ENCODE data around the gene SLC6A4. TPM values are rescaled to one million over a fixed set of nuclear protein-coding genes. Genes with fewer than 3 reads are reported as not detected.

SLC6A4 gene
- total RNA-seq, 2 donors from 2014 or later, result 0.33 to 2.1 TPM

DNA sequence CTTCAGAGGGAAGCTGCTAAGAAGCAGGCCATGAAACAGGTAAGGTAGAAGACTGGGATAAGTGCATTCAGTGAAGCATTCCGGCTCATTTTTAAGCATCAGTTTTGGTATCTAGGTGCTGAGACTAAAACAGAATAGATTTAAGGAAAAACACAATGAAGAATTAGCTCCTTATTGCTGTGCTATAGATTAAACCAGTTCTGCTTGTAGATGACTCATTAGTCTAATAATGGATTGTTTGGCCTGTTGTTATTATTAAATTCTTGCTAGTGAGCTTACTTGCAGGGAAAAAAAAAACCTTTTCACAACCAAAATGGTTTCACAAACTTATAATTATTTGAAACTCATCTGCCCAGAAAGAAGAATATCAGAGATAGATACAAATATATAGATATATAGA is 62.9 kb downstream of the SLC6A4 start:
- DNase-seq (no peak), ATAC-seq (no peak)
- no peaks in the 10 kb centered on the region for H3K36me3 ChIP-seq (replicated peaks in 1 of 2; ENCODE audit: insufficient read depth in 1 of 2, low read depth in 2 of 2)
- no peak overlapping the region for H3K27ac ChIP-seq
- intact Hi-C loops (cut with DNase I), result no loop called here
- no peaks in the 10 kb centered on the region for H3K9me3 ChIP-seq
- no peaks in the 10 kb centered on the region for H3K4me1 ChIP-seq
- no peaks in the 10 kb centered on the region for H3K27me3 ChIP-seq
- TF ChIP-seq, protein P1, sequence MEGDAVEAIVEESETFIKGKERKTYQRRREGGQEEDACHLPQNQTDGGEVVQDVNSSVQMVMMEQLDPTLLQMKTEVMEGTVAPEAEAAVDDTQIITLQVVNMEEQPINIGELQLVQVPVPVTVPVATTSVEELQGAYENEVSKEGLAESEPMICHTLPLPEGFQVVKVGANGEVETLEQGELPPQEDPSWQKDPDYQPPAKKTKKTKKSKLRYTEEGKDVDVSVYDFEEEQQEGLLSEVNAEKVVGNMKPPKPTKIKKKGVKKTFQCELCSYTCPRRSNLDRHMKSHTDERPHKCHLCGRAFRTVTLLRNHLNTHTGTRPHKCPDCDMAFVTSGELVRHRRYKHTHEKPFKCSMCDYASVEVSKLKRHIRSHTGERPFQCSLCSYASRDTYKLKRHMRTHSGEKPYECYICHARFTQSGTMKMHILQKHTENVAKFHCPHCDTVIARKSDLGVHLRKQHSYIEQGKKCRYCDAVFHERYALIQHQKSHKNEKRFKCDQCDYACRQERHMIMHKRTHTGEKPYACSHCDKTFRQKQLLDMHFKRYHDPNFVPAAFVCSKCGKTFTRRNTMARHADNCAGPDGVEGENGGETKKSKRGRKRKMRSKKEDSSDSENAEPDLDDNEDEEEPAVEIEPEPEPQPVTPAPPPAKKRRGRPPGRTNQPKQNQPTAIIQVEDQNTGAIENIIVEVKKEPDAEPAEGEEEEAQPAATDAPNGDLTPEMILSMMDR (IDR thresholded peaks at IDR 0.05), result no peak
- TF ChIP-seq POLR2A (IDR thresholded peaks at IDR 0.05), result no peak
- H3K4me3 ChIP-seq, result no peak overlapping the region
- 95 to 97% methylated on average over 1 of the region's 1 CpG for WGBS, 2 donors

DNA sequence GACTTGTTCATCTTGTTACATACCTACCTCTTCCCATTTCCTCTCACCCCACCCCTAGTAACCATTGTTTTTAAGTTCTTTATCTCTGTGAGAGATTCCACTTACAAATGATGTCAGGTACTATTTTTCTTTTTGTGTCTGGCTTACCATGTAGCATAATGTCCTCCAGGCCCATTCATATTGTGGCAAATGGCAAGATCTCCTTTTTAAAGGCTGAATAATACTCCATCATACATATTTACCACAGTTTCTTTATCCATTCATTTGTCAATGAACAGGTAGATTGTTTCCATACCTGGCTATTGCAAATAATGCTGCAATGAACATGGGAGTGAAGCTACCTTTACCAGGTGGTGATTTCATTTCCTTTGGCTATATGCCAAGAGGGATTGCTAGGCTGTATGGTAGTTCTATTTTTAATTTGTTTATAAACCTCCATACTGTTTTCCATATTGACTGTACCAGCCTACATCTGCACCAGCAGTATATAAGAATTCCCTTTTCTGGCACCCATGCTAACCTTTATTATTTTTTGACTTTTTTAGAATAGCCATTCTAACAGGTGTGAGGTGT is 65.0 kb downstream of the SLC6A4 start:
- no peaks in the 10 kb centered on the region for H3K27me3 ChIP-seq
- H3K4me1 ChIP-seq, result no peaks in the 10 kb centered on the region
- no peak for DNase-seq
- no peak overlapping the region for H3K4me3 ChIP-seq
- no peak for TF ChIP-seq POLR2A (IDR thresholded peaks at IDR 0.05)
- TF ChIP-seq, protein P1 (IDR thresholded peaks at IDR 0.05), result no peak
- no peaks in the 10 kb centered on the region for H3K36me3 ChIP-seq (replicated peaks in 1 of 2; ENCODE audit: insufficient read depth in 1 of 2, low read depth in 2 of 2)
- intact Hi-C loops (cut with DNase I), result no loop called here
- H3K27ac ChIP-seq, result no peak overlapping the region
- no peak for ATAC-seq
- no peaks in the 10 kb centered on the region for H3K9me3 ChIP-seq

DNA sequence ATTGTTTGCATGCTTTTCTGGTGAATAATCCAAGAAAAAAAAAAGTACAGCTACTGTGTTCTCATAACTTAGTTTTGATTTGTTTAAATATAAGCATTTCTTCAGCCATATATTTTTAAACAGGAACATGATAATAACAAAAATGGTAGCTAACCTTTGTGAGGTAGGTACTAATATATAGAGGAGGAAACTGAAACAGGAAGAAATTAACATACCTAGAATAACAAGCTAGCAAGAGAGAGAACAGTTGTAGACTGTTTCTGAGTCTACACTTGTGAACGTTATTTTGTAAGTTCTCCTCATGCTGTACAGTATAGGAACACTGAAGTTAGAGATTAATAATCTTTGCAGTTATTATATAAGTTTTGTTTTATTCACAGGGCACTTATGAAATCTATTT is 69.5 kb downstream of the SLC6A4 start:
- no peak overlapping the region for H3K4me3 ChIP-seq
- H3K36me3 ChIP-seq (replicated peaks in 1 of 2; ENCODE audit: insufficient read depth in 1 of 2, low read depth in 2 of 2), result no peaks in the 10 kb centered on the region
- H3K4me1 ChIP-seq, result no peaks in the 10 kb centered on the region
- WGBS, 2 donors, result 80 to 83% methylated on average over 1 of the region's 1 CpG
- TF ChIP-seq POLR2A (IDR thresholded peaks at IDR 0.05), result no peak
- TF ChIP-seq, protein P1 (IDR thresholded peaks at IDR 0.05), result no peak
- ATAC-seq, result no peak
- intact Hi-C loops (cut with DNase I), result no loop called here
- no peak for DNase-seq
- H3K27me3 ChIP-seq, result no peaks in the 10 kb centered on the region
- no peak overlapping the region for H3K27ac ChIP-seq
- H3K9me3 ChIP-seq, result no peaks in the 10 kb centered on the region

DNA sequence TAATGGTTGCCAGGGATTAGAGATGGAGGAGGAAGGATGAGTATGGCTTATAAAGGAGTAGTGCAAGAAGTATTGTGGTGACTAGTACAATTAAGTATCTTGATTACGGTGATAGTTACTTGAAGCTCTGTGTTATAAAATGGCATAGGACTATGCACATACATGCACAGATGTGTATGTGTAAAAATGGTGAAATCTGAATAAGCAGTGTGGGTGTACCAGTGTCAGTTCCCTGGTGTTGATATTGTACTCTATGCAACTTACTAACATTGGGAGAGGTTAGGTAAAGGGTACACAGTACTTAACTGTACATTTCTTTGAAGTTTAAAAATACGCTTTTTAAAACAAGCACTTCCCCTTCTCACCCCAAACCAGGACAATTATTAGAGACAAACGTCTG is 70.3 kb downstream of the SLC6A4 start:
- ATAC-seq (no peak), DNase-seq (no peak)
- H3K36me3 ChIP-seq (replicated peaks in 1 of 2; ENCODE audit: insufficient read depth in 1 of 2, low read depth in 2 of 2), result no peaks in the 10 kb centered on the region
- no peak overlapping the region for H3K4me3 ChIP-seq
- H3K9me3 ChIP-seq, result no peaks in the 10 kb centered on the region
- H3K27ac ChIP-seq, result no peak overlapping the region
- intact Hi-C loops (cut with DNase I), result no loop called here
- no peaks in the 10 kb centered on the region for H3K27me3 ChIP-seq
- 83 to 87% methylated on average over 3 of the region's 3 CpGs for WGBS, 2 donors
- TF ChIP-seq POLR2A (IDR thresholded peaks at IDR 0.05), result no peak
- TF ChIP-seq, protein P1 (IDR thresholded peaks at IDR 0.05), result no peak
- H3K4me1 ChIP-seq, result no peaks in the 10 kb centered on the region

DNA sequence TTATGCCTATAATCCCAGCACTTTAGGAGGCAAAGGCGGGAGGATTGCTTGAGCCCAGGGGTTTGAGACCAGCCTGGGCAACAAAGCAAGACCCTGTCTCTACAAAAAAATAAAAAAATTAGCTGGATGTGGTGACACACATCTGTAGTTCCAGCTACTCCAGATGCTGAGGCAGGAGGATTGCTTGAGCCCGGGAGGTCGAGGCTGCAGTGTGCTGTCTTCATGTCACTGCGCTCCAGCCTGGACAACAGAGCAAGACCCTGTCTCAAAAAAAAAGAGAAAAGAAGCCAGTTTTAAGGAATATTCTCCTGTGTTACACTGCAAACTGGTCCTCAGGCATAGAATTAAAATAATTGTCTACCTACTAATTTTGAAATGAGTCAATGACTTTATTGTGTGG is 71.0 kb downstream of the SLC6A4 start:
- no peaks in the 10 kb centered on the region for H3K4me1 ChIP-seq
- H3K4me3 ChIP-seq, result no peak overlapping the region
- no peak for TF ChIP-seq POLR2A (IDR thresholded peaks at IDR 0.05)
- TF ChIP-seq, protein P1 (IDR thresholded peaks at IDR 0.05), result no peak
- H3K9me3 ChIP-seq, result no peaks in the 10 kb centered on the region
- 100% methylated on average over 4 of the region's 4 CpGs for WGBS, 2 donors
- no peaks in the 10 kb centered on the region for H3K36me3 ChIP-seq (replicated peaks in 1 of 2; ENCODE audit: insufficient read depth in 1 of 2, low read depth in 2 of 2)
- DNase-seq (no peak), ATAC-seq (no peak)
- intact Hi-C loops (cut with DNase I), result no loop called here
- H3K27me3 ChIP-seq, result no peaks in the 10 kb centered on the region
- no peak overlapping the region for H3K27ac ChIP-seq
